T-cell (primary cell): ENCODE measurements around the gene SPDYE3. TPM values are rescaled to one million over a fixed set of nuclear protein-coding genes. Genes with fewer than 3 reads are reported as not detected.
"Not testable (repeated sequence)": the region's sequence is repeated elsewhere in the genome, so short reads cannot be mapped to it uniquely, and the experiment has no call there.

ENCODE experiments used
- ATAC-seq, 4 experiments: fragments of 200-7000 bp in 3 of 4; fragments of 150-1000 bp in 1 of 4; cut with Tn5 transposase; replicated peaks in 1 of 4; 1 replicate in 3 of 4; 2 replicates in 1 of 4; pipeline ENCODE4 v1.10.0; 2021; ENCODE audit warnings: moderate library complexity in 3 of 4, mild to moderate bottlenecking in 2 of 4, moderate number of reproducible peaks in 1 of 4
- CTCF ChIA-PET, 2 donors: fragments of 300-600 bp; sonication (Branson Sonifier 250); formaldehyde crosslinking; loops; one replicate each; lab custom pipeline; 2022; ENCODE audit warnings: antibody characterized with exemption in 2 of 2; lab: Charles Lee
- POLR2A ChIA-PET, 2 donors: fragments of 300-600 bp; sonication (Branson Sonifier 250); formaldehyde crosslinking; loops; one replicate each; lab custom pipeline; 2022; ENCODE audit warnings: antibody characterized with exemption in 2 of 2; lab: Charles Lee
- DNase-seq, 35 experiments: peaks; one replicate each; pipeline versions ENCODE4 v3.0.0 to v3.0.0-alpha.2; 2013 to 2023
- H3K27ac ChIP-seq: one replicate; pipeline ENCODE4 v1.5.1; 2013; ENCODE audit warnings: low read length
- H3K27me3 ChIP-seq, 2 experiments: replicated peaks in 1 of 2; 1 replicate in 1 of 2; 2 replicates in 1 of 2; pipeline versions ENCODE4 v1.6.1 to v1.7.0; 2013; ENCODE audit warnings: low read length in 1 of 2, mixed read lengths in 1 of 2; ENCODE audit not compliant: control insufficient read depth in 2 of 2, insufficient read depth in 2 of 2; ENCODE audit errors: extremely low read depth in 1 of 2
- H3K36me3 ChIP-seq, 2 donors: 1 replicate in 1 of 2; 2 replicates in 1 of 2; pipeline versions ENCODE4 v1.6.1 to v1.7.0; 2013; ENCODE audit warnings: low read length in 1 of 2; ENCODE audit not compliant: control insufficient read depth in 2 of 2, insufficient read depth in 1 of 2; ENCODE audit errors: extremely low read depth in 1 of 2
- H3K4me1 ChIP-seq, 2 experiments: 1 replicate in 1 of 2; 2 replicates in 1 of 2; pipeline versions ENCODE4 v1.6.1 to v1.7.0; 2013; ENCODE audit warnings: low read length in 2 of 2, mixed read lengths in 1 of 2; ENCODE audit not compliant: insufficient read depth in 2 of 2, control insufficient read depth in 1 of 2; ENCODE audit errors: extremely low read depth in 1 of 2
- H3K4me3 ChIP-seq, 2 donors: 1 replicate in 1 of 2; 2 replicates in 1 of 2; pipeline versions ENCODE4 v1.5.1 to v1.7.0; 2013; ENCODE audit warnings: mild to moderate bottlenecking in 2 of 2, low read length in 1 of 2, moderate library complexity in 1 of 2; ENCODE audit not compliant: control insufficient read depth in 1 of 2; ENCODE audit errors: extremely low read depth in 1 of 2
- H3K9me3 ChIP-seq: 2 replicates; pipeline ENCODE4 v1.7.0; 2013
- H3K27ac Mint-ChIP-seq, 2 donors: one replicate each; pipeline ENCODE4 v1.8.0; 2020 to 2021; ENCODE audit warnings: mild to moderate bottlenecking in 2 of 2, mixed read lengths in 2 of 2
- H3K27me3 Mint-ChIP-seq, 2 donors: one replicate each; pipeline ENCODE4 v1.8.0; 2021 to 2022; ENCODE audit warnings: mixed read lengths in 2 of 2
- H3K36me3 Mint-ChIP-seq: one replicate; pipeline ENCODE4 v1.8.0; 2021; ENCODE audit warnings: mixed read lengths
- H3K4me1 Mint-ChIP-seq, 3 donors: one replicate each; pipeline ENCODE4 v1.8.0; 2020 to 2022; ENCODE audit warnings: mixed read lengths in 3 of 3, mild to moderate bottlenecking in 1 of 3
- H3K4me3 Mint-ChIP-seq, 3 donors: one replicate each; pipeline ENCODE4 v1.8.0; 2020 to 2022; ENCODE audit warnings: mild to moderate bottlenecking in 3 of 3, mixed read lengths in 3 of 3, moderate library complexity in 3 of 3
- H3K9me3 Mint-ChIP-seq, 3 donors: one replicate each; pipeline ENCODE4 v1.8.0; 2020 to 2022; ENCODE audit warnings: mixed read lengths in 3 of 3
- WGBS: methylation state at CpG from one replicate; pipeline ENCODE4 v1.1.5; 2013; ENCODE audit warnings: missing lambda C conversion rate; ENCODE audit not compliant: insufficient coverage; 5-methylcytosine and 5-hydroxymethylcytosine counted together
- total RNA-seq, 35 experiments: library from RNA in 6 of 35; stranded (reverse) in 6 of 35; fragments of 120-200 nt in 1 of 35; gene quantifications; one replicate each; pipeline versions ENCODE4 v1.2.1 to v1.2.4 and lab custom pipeline; 2013 to 2026

SPDYE3 gene
- total RNA-seq, result not detected
- total RNA-seq (2013), result not detected
- total RNA-seq (lab: John Stamatoyannopoulos, UW), result 0 to 0.05 (median 0) reads per million in 29 experiments

- H3K36me3 Mint-ChIP-seq, H3K4me1 ChIP-seq, H3K4me1 Mint-ChIP-seq, H3K4me3 ChIP-seq, H3K4me3 Mint-ChIP-seq, H3K27ac ChIP-seq, H3K36me3 ChIP-seq, H3K9me3 Mint-ChIP-seq, POLR2A ChIA-PET, H3K27me3 Mint-ChIP-seq, CTCF ChIA-PET, H3K27ac Mint-ChIP-seq, DNase-seq, H3K27me3 ChIP-seq, ATAC-seq, H3K9me3 ChIP-seq: not testable (repeated sequence)
- WGBS, result 98% methylated on average over 5 of the region's 8 CpGs
These were observed at the start of gene SPDYE3 for GRCh38 chr7:100307402-100307801. SPDYE3 (plus strand) TSS chr7:100307702; CDS start chr7:100307886, 184 bp downstream.

GRCh38 chr7:100259984-100260383 lies 47.5 kb upstream of the SPDYE3 start:
- H3K4me3 ChIP-seq, H3K36me3 ChIP-seq, H3K9me3 ChIP-seq, ATAC-seq, H3K27me3 Mint-ChIP-seq, POLR2A ChIA-PET, H3K27me3 ChIP-seq, H3K27ac ChIP-seq, CTCF ChIA-PET, H3K4me3 Mint-ChIP-seq, H3K36me3 Mint-ChIP-seq, H3K27ac Mint-ChIP-seq, H3K9me3 Mint-ChIP-seq, H3K4me1 ChIP-seq, H3K4me1 Mint-ChIP-seq, DNase-seq: not testable (repeated sequence)
- 91% methylated on average over 2 of the region's 8 CpGs for WGBS

- H3K36me3 ChIP-seq, H3K27ac ChIP-seq, H3K27ac Mint-ChIP-seq, ATAC-seq, H3K27me3 ChIP-seq, H3K9me3 ChIP-seq, H3K4me1 Mint-ChIP-seq, CTCF ChIA-PET, H3K4me1 ChIP-seq, H3K4me3 Mint-ChIP-seq, H3K36me3 Mint-ChIP-seq, H3K27me3 Mint-ChIP-seq, H3K9me3 Mint-ChIP-seq, DNase-seq, H3K4me3 ChIP-seq: not testable (repeated sequence)
- WGBS, result 60% methylated on average over 1 of the region's 4 CpGs
- POLR2A ChIA-PET, result interaction anchor here in 1 of 2 donors (0.6 kb wide), 1 partner anchor 72 kb away, joined by 4 read pairs; no protein-coding TSS in a partner anchor
These were observed 44.6 kb upstream of the SPDYE3 start for GRCh38 chr7:100262896-100263295.

- H3K9me3 Mint-ChIP-seq, ATAC-seq, H3K9me3 ChIP-seq, CTCF ChIA-PET, H3K36me3 Mint-ChIP-seq, POLR2A ChIA-PET, H3K27ac Mint-ChIP-seq, H3K27ac ChIP-seq, H3K4me3 Mint-ChIP-seq, DNase-seq, H3K27me3 Mint-ChIP-seq, H3K4me3 ChIP-seq, H3K36me3 ChIP-seq, H3K27me3 ChIP-seq, H3K4me1 ChIP-seq: not testable (repeated sequence)
- WGBS, result 77% methylated on average over 3 of the region's 4 CpGs
- peaks cover 2 to 12% (median 5%) of the 10 kb centered on the region in 3 donors for H3K4me1 Mint-ChIP-seq
These were observed 43.3 kb upstream of the SPDYE3 start for GRCh38 chr7:100264223-100264622.

GRCh38 chr7:100264669-100265165 lies 42.8 kb upstream of the SPDYE3 start:
- H3K27ac ChIP-seq, H3K4me1 Mint-ChIP-seq, H3K36me3 ChIP-seq, H3K9me3 ChIP-seq, H3K27me3 ChIP-seq, H3K27me3 Mint-ChIP-seq, H3K4me1 ChIP-seq, H3K36me3 Mint-ChIP-seq, H3K4me3 ChIP-seq, H3K9me3 Mint-ChIP-seq, DNase-seq, CTCF ChIA-PET, ATAC-seq, POLR2A ChIA-PET, H3K27ac Mint-ChIP-seq, H3K4me3 Mint-ChIP-seq: not testable (repeated sequence)
- 100% methylated on average over 6 of the region's 7 CpGs for WGBS

- H3K36me3 ChIP-seq, H3K9me3 ChIP-seq, H3K4me3 ChIP-seq, CTCF ChIA-PET, H3K4me3 Mint-ChIP-seq, H3K4me1 ChIP-seq, ATAC-seq, DNase-seq, H3K9me3 Mint-ChIP-seq, H3K27me3 ChIP-seq, H3K36me3 Mint-ChIP-seq, H3K27ac Mint-ChIP-seq, POLR2A ChIA-PET, H3K27me3 Mint-ChIP-seq, H3K27ac ChIP-seq: not testable (repeated sequence)
- peaks cover 9 to 10% (median 10%) of the 10 kb centered on the region in 3 donors for H3K4me1 Mint-ChIP-seq
- 100% methylated on average over 1 of the region's 5 CpGs for WGBS
These were observed 41.7 kb upstream of the SPDYE3 start for GRCh38 chr7:100265851-100266250.
